Astrocyte (in vitro differentiated cells and primary cell): Measurements from ENCODE around the gene ATP12A. TPM values are rescaled to one million over a fixed set of nuclear protein-coding genes. Genes with fewer than 3 reads are reported as not detected.
A peak's percentile ranks its signal among the peaks of the same experiment; 100 is the strongest.

Experiments
- DNase-seq: peaks from one replicate; pipeline ENCODE4 v3.0.0-alpha.2; 2010; ENCODE audit warnings: low read depth
- FAIRE-seq: peaks from 2 replicates; lab custom pipeline; 2011; peaks lifted over from hg19 to GRCh38; lab: Jason Lieb, UNC
- H2AFZ ChIP-seq: 2 replicates; pipeline ENCODE4 v1.6.0; 2012; ENCODE audit warnings: low read depth, low read length, inconsistent platforms
- H3K27ac ChIP-seq: 2 replicates; pipeline ENCODE4 v1.5.1; 2011; ENCODE audit warnings: low read depth, low read length, inconsistent platforms
- H3K27me3 ChIP-seq: 2 replicates; pipeline ENCODE4 v1.6.0; 2011; ENCODE audit warnings: low read length, inconsistent platforms; ENCODE audit not compliant: insufficient read depth
- H3K36me3 ChIP-seq: 2 replicates; pipeline ENCODE4 v1.5.1; 2011; ENCODE audit warnings: low read length, inconsistent platforms; ENCODE audit not compliant: insufficient read depth
- H3K4me1 ChIP-seq: 2 replicates; pipeline ENCODE4 v1.5.1; 2011; ENCODE audit warnings: low read length, inconsistent platforms; ENCODE audit not compliant: insufficient read depth
- H3K4me2 ChIP-seq: 2 replicates; pipeline ENCODE4 v1.6.0; 2012; ENCODE audit warnings: low read length, inconsistent platforms
- H3K4me3 ChIP-seq: 2 replicates; pipeline ENCODE4 v1.5.1; 2011; ENCODE audit warnings: low read depth, mild to moderate bottlenecking, low read length, inconsistent platforms; ENCODE audit not compliant: insufficient read depth
- H3K79me2 ChIP-seq: 2 replicates; pipeline ENCODE4 v1.6.0; 2012; ENCODE audit warnings: mild to moderate bottlenecking, low read length, inconsistent platforms; ENCODE audit not compliant: insufficient read depth
- H3K9ac ChIP-seq: 2 replicates; pipeline ENCODE4 v1.6.0; 2012; ENCODE audit warnings: mild to moderate bottlenecking, low read length, inconsistent platforms
- H3K9me3 ChIP-seq: 2 replicates; pipeline ENCODE4 v1.5.1; 2012; ENCODE audit warnings: low read depth, mild to moderate bottlenecking, low read length, inconsistent platforms; ENCODE audit not compliant: insufficient read depth
- H4K20me1 ChIP-seq: 2 replicates; pipeline ENCODE4 v1.6.0; 2012; ENCODE audit warnings: low read length, inconsistent platforms; ENCODE audit not compliant: insufficient read depth
- H3K27ac Mint-ChIP-seq: one replicate; pipeline ENCODE4 v1.8.0; 2021; ENCODE audit warnings: mild to moderate bottlenecking, mixed read lengths; ENCODE audit not compliant: unreplicated experiment
- H3K27me3 Mint-ChIP-seq: one replicate; pipeline ENCODE4 v1.8.0; 2021; ENCODE audit warnings: low read depth, mixed read lengths; ENCODE audit not compliant: unreplicated experiment
- H3K36me3 Mint-ChIP-seq: one replicate; pipeline ENCODE4 v1.8.0; 2021; ENCODE audit warnings: low read depth, mixed read lengths; ENCODE audit not compliant: unreplicated experiment
- H3K4me1 Mint-ChIP-seq: one replicate; pipeline ENCODE4 v1.8.0; 2021; ENCODE audit warnings: low read depth, mixed read lengths; ENCODE audit not compliant: unreplicated experiment
- H3K4me3 Mint-ChIP-seq: one replicate; pipeline ENCODE4 v1.8.0; 2021; ENCODE audit warnings: mild to moderate bottlenecking, moderate library complexity, mixed read lengths; ENCODE audit not compliant: unreplicated experiment
- H3K9me3 Mint-ChIP-seq: one replicate; pipeline ENCODE4 v1.8.0; 2021; ENCODE audit warnings: mild to moderate bottlenecking, mixed read lengths; ENCODE audit not compliant: unreplicated experiment
- CTCF ChIP-seq: IDR thresholded peaks from 2 replicates; pipeline ENCODE4 v1.5.1; 2011; ENCODE audit warnings: low read depth, mild to moderate bottlenecking, inconsistent platforms, low read length, moderate library complexity; ENCODE audit not compliant: insufficient read depth
- EZH2 ChIP-seq: IDR thresholded peaks from 2 replicates; pipeline ENCODE4 v1.6.1; 2012; ENCODE audit warnings: mild to moderate bottlenecking, low read length, inconsistent platforms; ENCODE audit not compliant: insufficient read depth
- total RNA-seq: library from RNA; stranded (reverse); gene quantifications from 2 replicates; pipeline ENCODE4 v1.2.1, GENCODE V29; 2021

ATP12A gene
- total RNA-seq, 1 donor from 2014 or later: not detected

DNA sequence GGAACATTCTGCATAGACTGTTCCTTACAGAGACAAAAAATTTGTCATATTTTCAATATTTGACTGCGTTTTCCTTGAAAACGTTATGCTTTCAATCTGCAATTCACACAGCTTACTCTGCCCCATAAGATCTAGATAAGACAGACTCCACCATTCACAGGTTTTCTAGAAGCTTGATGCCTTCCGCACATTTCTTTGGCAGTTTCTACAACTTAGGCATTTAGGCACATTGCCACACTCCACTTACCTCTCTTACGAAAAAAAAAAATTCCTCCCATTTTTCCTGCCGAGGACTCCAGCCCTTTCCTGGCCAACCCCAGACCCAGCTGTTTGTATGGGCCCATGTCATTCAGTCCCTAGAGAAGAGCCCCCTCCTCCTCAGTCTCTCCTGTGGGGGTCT lies 11.2 kb downstream of the ATP12A start:
- Histone ChIP-seq H3K4me2 (no peak overlapping the region), H3K27me3 (peaks cover 5% of the 10 kb centered on the region), H3K9ac (no peak overlapping the region), H2AFZ (no peak overlapping the region), H3K4me3 (no peak overlapping the region), H4K20me1 (no peaks in the 10 kb centered on the region), H3K4me1 (peaks cover 13% of the 10 kb centered on the region), H3K36me3 (no peaks in the 10 kb centered on the region), H3K27ac (no peak overlapping the region), H3K9me3 (no peaks in the 10 kb centered on the region), H3K79me2 (no peaks in the 10 kb centered on the region)
- Mint-ChIP-seq H3K4me3 (no peak overlapping the region), H3K36me3 (no peaks in the 10 kb centered on the region), H3K9me3 (no peaks in the 10 kb centered on the region), H3K4me1 (peaks cover 12% of the 10 kb centered on the region), H3K27ac (no peak overlapping the region), H3K27me3 (peaks cover 40% of the 10 kb centered on the region)
- DNase-seq (no peak), FAIRE-seq (no peak)
- TF ChIP-seq CTCF: no peak
- TF ChIP-seq EZH2: no peak

DNA sequence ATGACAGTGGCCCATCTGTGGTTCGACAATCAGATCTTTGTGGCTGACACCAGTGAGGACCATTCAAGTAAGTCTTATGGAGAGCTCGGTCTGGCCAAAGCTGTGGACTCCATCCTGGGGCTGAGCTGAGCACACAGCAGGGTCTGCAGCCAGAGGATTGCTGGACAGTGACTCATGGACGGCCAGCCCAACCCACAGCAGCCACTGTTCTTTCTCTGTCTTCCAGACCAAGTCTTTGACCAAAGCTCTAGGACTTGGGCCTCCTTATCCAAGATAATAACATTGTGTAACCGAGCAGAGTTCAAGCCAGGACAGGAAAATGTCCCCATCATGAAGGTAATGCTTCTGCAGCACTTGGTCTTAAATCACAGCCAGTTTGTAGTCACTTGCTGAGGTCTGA lies 12.4 kb downstream of the ATP12A start:
- H3K27ac ChIP-seq: no peak overlapping the region
- H3K79me2 ChIP-seq: no peaks in the 10 kb centered on the region
- no peak for TF ChIP-seq CTCF
- TF ChIP-seq EZH2: no peak
- Mint-ChIP-seq H3K36me3 (no peaks in the 10 kb centered on the region), H3K4me1 (peaks cover 12% of the 10 kb centered on the region), H3K9me3 (no peaks in the 10 kb centered on the region), H3K4me3 (no peak overlapping the region), H3K27ac (no peak overlapping the region), H3K27me3 (peaks cover 34% of the 10 kb centered on the region)
- H3K4me3 ChIP-seq: no peak overlapping the region
- H3K4me1 ChIP-seq: peaks cover 13% of the 10 kb centered on the region
- no peaks in the 10 kb centered on the region for H3K9me3 ChIP-seq
- H3K36me3 ChIP-seq: no peaks in the 10 kb centered on the region
- H4K20me1 ChIP-seq: no peaks in the 10 kb centered on the region
- H3K27me3 ChIP-seq: peaks cover 3% of the 10 kb centered on the region
- no peak overlapping the region for H3K9ac ChIP-seq
- peak overlapping the region; percentile 41 for H3K4me2 ChIP-seq
- H2AFZ ChIP-seq: no peak overlapping the region
- peak; percentile 69 for DNase-seq
- FAIRE-seq: no peak

- Histone ChIP-seq H3K27me3 (no peaks in the 10 kb centered on the region), H3K4me3 (no peak overlapping the region), H3K36me3 (no peaks in the 10 kb centered on the region), H3K9me3 (no peaks in the 10 kb centered on the region), H3K79me2 (no peaks in the 10 kb centered on the region), H3K27ac (no peak overlapping the region), H3K4me2 (no peak overlapping the region), H4K20me1 (no peaks in the 10 kb centered on the region), H3K9ac (no peak overlapping the region), H3K4me1 (peaks cover 13% of the 10 kb centered on the region), H2AFZ (no peak overlapping the region)
- DNase-seq (no peak), FAIRE-seq (no peak)
- Mint-ChIP-seq H3K4me3 (no peak overlapping the region), H3K9me3 (no peaks in the 10 kb centered on the region), H3K27ac (no peak overlapping the region), H3K27me3 (peaks cover 27% of the 10 kb centered on the region), H3K36me3 (no peaks in the 10 kb centered on the region), H3K4me1 (peaks cover 12% of the 10 kb centered on the region)
- TF ChIP-seq CTCF (peak; percentile 49), EZH2 (no peak)
These were observed 13.8 kb downstream of the ATP12A start for GRCh38 chr13:24693862-24694471.
